ENCODE results near the gene F7.

GRCh38 chr13:113096052-113096744 is 9.4 kb upstream of the F7 start:
- TF ChIP-seq, protein P1, sequence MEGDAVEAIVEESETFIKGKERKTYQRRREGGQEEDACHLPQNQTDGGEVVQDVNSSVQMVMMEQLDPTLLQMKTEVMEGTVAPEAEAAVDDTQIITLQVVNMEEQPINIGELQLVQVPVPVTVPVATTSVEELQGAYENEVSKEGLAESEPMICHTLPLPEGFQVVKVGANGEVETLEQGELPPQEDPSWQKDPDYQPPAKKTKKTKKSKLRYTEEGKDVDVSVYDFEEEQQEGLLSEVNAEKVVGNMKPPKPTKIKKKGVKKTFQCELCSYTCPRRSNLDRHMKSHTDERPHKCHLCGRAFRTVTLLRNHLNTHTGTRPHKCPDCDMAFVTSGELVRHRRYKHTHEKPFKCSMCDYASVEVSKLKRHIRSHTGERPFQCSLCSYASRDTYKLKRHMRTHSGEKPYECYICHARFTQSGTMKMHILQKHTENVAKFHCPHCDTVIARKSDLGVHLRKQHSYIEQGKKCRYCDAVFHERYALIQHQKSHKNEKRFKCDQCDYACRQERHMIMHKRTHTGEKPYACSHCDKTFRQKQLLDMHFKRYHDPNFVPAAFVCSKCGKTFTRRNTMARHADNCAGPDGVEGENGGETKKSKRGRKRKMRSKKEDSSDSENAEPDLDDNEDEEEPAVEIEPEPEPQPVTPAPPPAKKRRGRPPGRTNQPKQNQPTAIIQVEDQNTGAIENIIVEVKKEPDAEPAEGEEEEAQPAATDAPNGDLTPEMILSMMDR (IDR thresholded peaks at IDR 0.05) = no peak
- TF ChIP-seq POLR2A (IDR thresholded peaks at IDR 0.05) = no peak
